VCaP (cell line): Measurements from ENCODE around the gene FAS.

Experiments
- H3K27ac ChIP-seq: fragments of 450-650 bp; 2 replicates; pipeline ENCODE4 v1.5.1; 2017
- CTCF ChIP-seq: fragments of 450-650 bp; conservative IDR thresholded peaks from 2 replicates; pipeline ENCODE4 v1.5.1; 2017; ENCODE audit warnings: mild to moderate bottlenecking, moderate library complexity

FAS gene

GRCh38 chr10:88949912-88950837 is 40.4 kb upstream of the FAS start:
- peak overlapping the region; percentile 80 for H3K27ac ChIP-seq
- no peak for TF ChIP-seq CTCF

GRCh38 chr10:88952647-88953111 is 37.9 kb upstream of the FAS start, which contains the start of gene ACTA2:
Gene ACTA2 (minus strand): TSS chr10:88952773. CDS start chr10:88948930, 3,843 bp downstream.
- H3K27ac ChIP-seq = peak within 1 kb of the TSS; percentile 80

GRCh38 chr10:88953662-88954061 is 36.9 kb upstream of the FAS start:
- peak overlapping the region; percentile 80; the same call in 1 of the 2 replicates for H3K27ac ChIP-seq
- no peak for TF ChIP-seq CTCF

More at GRCh38 chr10:88952647-88953111, 37.9 kb upstream of the FAS start, which contains the start of gene ACTA2:
- TF ChIP-seq CTCF = no peak

GRCh38 chr10:88954458-88955083 is 36.0 kb upstream of the FAS start:
- no peak for TF ChIP-seq CTCF
- H3K27ac ChIP-seq = peak overlapping the region; percentile 30

- TF ChIP-seq CTCF = no peak
- no peak overlapping the region for H3K27ac ChIP-seq
Observed at GRCh38 chr10:88957381-88957780, 33.2 kb upstream of the FAS start.

GRCh38 chr10:88958721-88959120 is 31.9 kb upstream of the FAS start:
- no peak overlapping the region for H3K27ac ChIP-seq
- no peak for TF ChIP-seq CTCF

- no peak overlapping the region for H3K27ac ChIP-seq
- no peak for TF ChIP-seq CTCF
Observed at GRCh38 chr10:88960802-88961201, 29.8 kb upstream of the FAS start.
